HepG2 (cell line): ENCODE results near the gene RNPEPL1. TPM values are rescaled to one million over a fixed set of nuclear protein-coding genes. Genes with fewer than 3 reads are reported as not detected.

Experiments used
- ATM ChIP-seq: fragments of 450-650 bp; IDR thresholded peaks from 2 replicates; pipeline ENCODE4 v1.7.1; 2017; ENCODE audit warnings: mild to moderate bottlenecking, borderline replicate concordance
- GABPA ChIP-seq, 2 experiments: IDR thresholded peaks; 2 replicates each; pipeline ENCODE4 v1.6.1; 2011 to 2016; ENCODE audit warnings: low read depth in 2 of 2, low read length in 1 of 2, missing biosample characterization in 1 of 2, missing genetic modification characterization in 1 of 2
- HDAC2 ChIP-seq: sonication (generic); formaldehyde crosslinking; IDR thresholded peaks from 2 replicates; pipeline ENCODE4 v1.4.0; 2020; ENCODE audit warnings: missing genetic modification reagents
- IKZF4 ChIP-seq: sonication (generic); formaldehyde crosslinking; IDR thresholded peaks from 2 replicates; pipeline ENCODE4 v1.5.1; 2020; ENCODE audit warnings: borderline replicate concordance, mild to moderate bottlenecking, low read depth, missing genetic modification reagents; ENCODE audit errors: not compliant biosample characterization
- MAFF ChIP-seq: IDR thresholded peaks from 2 replicates; pipeline ENCODE4 v1.6.1; 2011; ENCODE audit warnings: low read depth, low read length, improper control_type of control experiment
- MLXIP ChIP-seq: sonication (generic); formaldehyde crosslinking; IDR thresholded peaks from 2 replicates; pipeline ENCODE4 v1.9.0; 2021; ENCODE audit warnings: missing genetic modification reagents, borderline replicate concordance
- PRMT3 ChIP-seq: sonication (generic); formaldehyde crosslinking; IDR thresholded peaks from 2 replicates; pipeline ENCODE4 v1.8.1; 2022; ENCODE audit warnings: low read depth, mild to moderate bottlenecking, moderate library complexity, missing genetic modification reagents, borderline replicate concordance
- RBFOX2 ChIP-seq: fragments of 200-400 bp; formaldehyde crosslinking; IDR thresholded peaks from 2 replicates; pipeline ENCODE4 v1.6.1; 2017; ENCODE audit warnings: low read depth, mild to moderate bottlenecking, low read length
- RFX3 ChIP-seq: IDR thresholded peaks from 2 replicates; pipeline ENCODE4 v1.6.1; 2016; ENCODE audit warnings: missing biosample characterization, missing genetic modification reagents
- SNAPC5 ChIP-seq: sonication (generic); formaldehyde crosslinking; IDR thresholded peaks from 2 replicates; pipeline ENCODE4 v1.8.1; 2023; ENCODE audit warnings: mild to moderate bottlenecking, missing genetic modification reagents, borderline replicate concordance
- SP4 ChIP-seq: sonication (generic); formaldehyde crosslinking; IDR thresholded peaks from 2 replicates; pipeline ENCODE4 v1.8.1; 2023; ENCODE audit warnings: mild to moderate bottlenecking, missing genetic modification reagents
- ZNF160 ChIP-seq: sonication (generic); formaldehyde crosslinking; IDR thresholded peaks from 2 replicates; pipeline ENCODE4 v1.8.0; 2022; ENCODE audit warnings: mild to moderate bottlenecking, inconsistent platforms, missing genetic modification reagents
- ZNF235 ChIP-seq: sonication (generic); formaldehyde crosslinking; IDR thresholded peaks from 2 replicates; pipeline ENCODE4 v1.8.1; 2023; ENCODE audit warnings: mild to moderate bottlenecking, missing genetic modification reagents, borderline replicate concordance
- ZNF333 ChIP-seq: sonication (generic); formaldehyde crosslinking; IDR thresholded peaks from 2 replicates; pipeline ENCODE4 v1.4.0; 2020; ENCODE audit warnings: mild to moderate bottlenecking, missing genetic modification reagents, borderline replicate concordance
- ZNF451 ChIP-seq: sonication (generic); formaldehyde crosslinking; IDR thresholded peaks from 2 replicates; pipeline ENCODE4 v1.5.0; 2020; ENCODE audit warnings: mild to moderate bottlenecking, missing genetic modification reagents
- ZNF570 ChIP-seq: sonication (generic); formaldehyde crosslinking; IDR thresholded peaks from 2 replicates; pipeline ENCODE4 v1.4.0; 2020; ENCODE audit warnings: mild to moderate bottlenecking, missing genetic modification reagents, borderline replicate concordance
- ZNF574 ChIP-seq: sonication (generic); formaldehyde crosslinking; IDR thresholded peaks from 2 replicates; pipeline ENCODE4 v1.4.0; 2020; ENCODE audit warnings: missing genetic modification reagents
- ZNF678 ChIP-seq: sonication (generic); formaldehyde crosslinking; IDR thresholded peaks from 2 replicates; pipeline ENCODE4 v1.4.0; 2020; ENCODE audit warnings: mild to moderate bottlenecking, missing genetic modification reagents
- ZNF746 ChIP-seq: sonication (generic); formaldehyde crosslinking; IDR thresholded peaks from 2 replicates; pipeline ENCODE4 v1.8.0; 2022; ENCODE audit warnings: mild to moderate bottlenecking, missing genetic modification reagents
- ZNF816 ChIP-seq: sonication (generic); formaldehyde crosslinking; IDR thresholded peaks from 2 replicates; pipeline ENCODE4 v1.8.0; 2022; ENCODE audit warnings: missing genetic modification reagents, mild to moderate bottlenecking, borderline replicate concordance
- polyA plus RNA-seq, 8 experiments: library from polyadenylated mRNA; depleted of rRNA in 3 of 8; stranded (reverse) in 7 of 8; unstranded in 1 of 8; fragments of >200 nt; fragmentation: Illumina TruSeq in 4 of 8; extraction: Trizol in 4 of 8; gene quantifications; 2 replicates each; pipeline versions ENCODE4 v1.2.1 to v1.2.3, GENCODE V29; 2011 to 2016; ENCODE audit warnings: low read depth in 4 of 8, missing spikeins in 1 of 8, mixed read lengths in 1 of 8; ENCODE audit not compliant: insufficient read depth in 1 of 8
- total RNA-seq, 5 experiments: library from RNA; depleted of rRNA; stranded (reverse); fragments of >200 nt; fragmentation: Illumina TruSeq; extraction: Trizol; gene quantifications; 2 replicates each; pipeline ENCODE4 v1.2.3, GENCODE V29; 2016; ENCODE audit warnings: low read depth in 1 of 5

RNPEPL1 gene
- total and polyA plus RNA-seq, 2 of the 13 experiments (the other 11 are each of a cell fraction or from before 2014, with no cell fraction given): 13.0 to 18.0 TPM

DNA sequence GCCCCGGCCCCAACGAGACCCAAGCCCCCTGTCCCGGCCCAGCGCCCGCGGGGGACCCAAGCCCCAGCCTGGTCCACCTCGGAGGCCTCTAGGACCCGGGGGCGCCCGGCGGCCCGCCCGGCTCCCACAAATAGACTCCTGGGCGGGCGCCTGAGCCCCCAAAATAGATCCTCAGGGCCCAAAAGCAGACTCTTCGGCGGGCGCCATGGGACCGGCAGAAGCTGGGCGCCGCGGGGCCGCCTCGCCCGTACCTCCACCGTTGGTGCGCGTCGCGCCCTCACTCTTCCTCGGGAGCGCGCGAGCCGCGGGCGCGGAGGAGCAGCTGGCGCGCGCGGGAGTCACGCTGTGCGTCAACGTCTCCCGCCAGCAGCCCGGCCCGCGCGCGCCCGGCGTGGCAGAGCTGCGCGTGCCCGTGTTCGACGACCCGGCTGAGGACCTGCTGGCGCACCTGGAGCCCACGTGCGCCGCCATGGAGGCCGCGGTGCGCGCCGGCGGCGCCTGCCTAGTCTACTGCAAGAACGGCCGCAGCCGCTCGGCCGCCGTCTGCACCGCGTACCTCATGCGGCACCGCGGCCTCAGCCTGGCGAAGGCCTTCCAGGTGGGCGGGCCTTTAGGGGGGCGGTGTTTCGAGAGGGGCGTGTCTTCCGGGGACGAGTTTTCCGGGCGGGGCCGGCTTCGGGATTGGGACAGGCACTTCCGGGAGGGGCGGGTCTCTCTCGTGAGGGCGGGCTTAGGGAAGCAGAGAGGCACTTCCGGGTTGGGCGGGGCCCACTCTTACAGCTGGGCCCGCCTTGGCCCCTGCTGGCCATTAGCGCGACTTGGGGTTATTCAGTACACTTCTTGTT lies 7.6 kb upstream of the RNPEPL1 start (continued):
- TF ChIP-seq MLXIP (peak; percentile 26; the same call in 1 of the 2 replicates), PRMT3 (peak; percentile 96), ZNF816 (CRISPR knock-in tag) (peak; percentile 90; the same call in 1 of the 2 replicates), ZNF574 (CRISPR knock-in tag) (peak; percentile 85), HDAC2 (CRISPR knock-in tag) (peak; percentile 30; the same call in 1 of the 2 replicates), MAFF (no peak), SNAPC5 (CRISPR knock-in tag) (peak; percentile 46; the same call in 1 of the 2 replicates), ATM (no peak), RBFOX2 (peak; percentile 98), ZNF235 (peak; percentile 82; the same call in 1 of the 2 replicates), IKZF4 (CRISPR knock-in tag) (peak; percentile 97), ZNF746 (CRISPR knock-in tag) (peak; percentile 72), ZNF451 (CRISPR knock-in tag) (peak; percentile 99), ZNF160 (CRISPR knock-in tag) (peak; percentile 11; the same call in 1 of the 2 replicates), ZNF333 (peak; percentile 20; the same call in 1 of the 2 replicates), RFX3 (CRISPR knock-in tag) (no peak), GABPA (IDR thresholded peaks at IDR 0.05; ENCODE audit: low read depth, low read length) (no peak), GABPA (CRISPR knock-in tag; IDR thresholded peaks at IDR 0.05; ENCODE audit: low read depth) (peak; percentile 90), SP4 (peak; percentile 100), ZNF570 (CRISPR knock-in tag) (peak; percentile 31; the same call in 1 of the 2 replicates), ZNF678 (CRISPR knock-in tag) (peak; percentile 6; the same call in 1 of the 2 replicates)
